Osteocyte (in vitro differentiated cells): Measurements from ENCODE around the gene QRICH2. TPM values are rescaled to one million over a fixed set of nuclear protein-coding genes. Genes with fewer than 3 reads are reported as not detected.
"Not testable (repeated sequence)": the region's sequence is repeated elsewhere in the genome, so short reads cannot be mapped to it uniquely, and the experiment has no call there.

ENCODE experiments used
- DNase-seq: peaks from one replicate; pipeline ENCODE4 v3.0.0; 2021; ENCODE audit warnings: mixed read lengths; ENCODE audit not compliant: unreplicated experiment; ENCODE audit errors: extremely low spot score
- H3K27ac Mint-ChIP-seq: one replicate; pipeline ENCODE4 v1.8.0; 2021; ENCODE audit warnings: mild to moderate bottlenecking, mixed read lengths; ENCODE audit not compliant: unreplicated experiment
- H3K27me3 Mint-ChIP-seq: one replicate; pipeline ENCODE4 v1.8.0; 2021; ENCODE audit warnings: mixed read lengths; ENCODE audit not compliant: unreplicated experiment
- H3K36me3 Mint-ChIP-seq: one replicate; pipeline ENCODE4 v1.8.0; 2021; ENCODE audit warnings: mixed read lengths; ENCODE audit not compliant: unreplicated experiment
- H3K4me1 Mint-ChIP-seq: one replicate; pipeline ENCODE4 v1.8.0; 2021; ENCODE audit warnings: mixed read lengths; ENCODE audit not compliant: unreplicated experiment
- H3K4me3 Mint-ChIP-seq: one replicate; pipeline ENCODE4 v1.8.0; 2021; ENCODE audit warnings: mild to moderate bottlenecking, moderate library complexity, mixed read lengths; ENCODE audit not compliant: unreplicated experiment
- H3K9me3 Mint-ChIP-seq: one replicate; pipeline ENCODE4 v1.8.0; 2021; ENCODE audit warnings: mixed read lengths; ENCODE audit not compliant: unreplicated experiment
- CTCF ChIP-seq: fragments of 200-600 bp; sonication (generic); IDR thresholded peaks from 2 replicates; pipeline ENCODE4 v1.5.0; 2021; ENCODE audit warnings: antibody characterized with exemption, mild to moderate bottlenecking, moderate library complexity
- total RNA-seq: library from RNA; stranded (reverse); gene quantifications from 2 replicates; pipeline ENCODE4 v1.2.1, GENCODE V29; 2021

The QRICH2 gene
- total RNA-seq, 1 donor from 2014 or later = 6.3 TPM

GRCh38 chr17:76270770-76271668 lies 37.1 kb downstream of the QRICH2 start:
- Mint-ChIP-seq H3K4me3 (no peak overlapping the region), H3K36me3 (no peaks in the 10 kb centered on the region), H3K27ac (no peak overlapping the region), H3K4me1 (peaks cover 25% of the 10 kb centered on the region), H3K9me3 (no peaks in the 10 kb centered on the region), H3K27me3 (no peaks in the 10 kb centered on the region)
- DNase-seq = no peak
- TF ChIP-seq CTCF = no peak

DNA sequence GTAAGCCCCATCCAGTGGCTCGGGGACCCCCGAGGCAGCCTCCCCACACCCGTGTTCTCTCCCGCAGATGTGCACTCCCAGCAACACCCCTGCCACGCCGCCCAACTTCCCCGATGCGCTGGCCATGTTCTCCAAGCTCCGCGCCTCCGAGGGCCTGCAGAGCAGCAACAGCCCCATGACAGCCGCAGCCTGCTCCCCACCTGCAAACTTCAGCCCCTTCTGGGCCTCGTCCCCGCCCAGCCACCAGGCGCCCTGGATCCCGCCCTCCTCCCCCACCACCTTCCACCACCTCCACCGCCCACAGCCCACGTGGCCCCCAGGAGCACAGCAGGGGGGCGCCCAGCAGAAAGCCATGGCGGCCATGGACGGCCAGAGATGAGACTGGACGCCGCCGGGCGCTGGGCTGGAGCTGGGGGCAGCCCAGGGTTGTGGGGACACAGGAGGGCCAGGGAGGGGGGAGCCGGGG lies 37.9 kb downstream of the QRICH2 start:
- no peak overlapping the region for H3K27ac Mint-ChIP-seq
- TF ChIP-seq CTCF = no peak

GRCh38 chr17:76268991-76269981 lies 38.8 kb downstream of the QRICH2 start:
- H3K27me3 Mint-ChIP-seq = no peaks in the 10 kb centered on the region
- no peak overlapping the region for H3K4me3 Mint-ChIP-seq
- H3K36me3 Mint-ChIP-seq = no peaks in the 10 kb centered on the region
- peak overlapping the region; percentile 70 for H3K27ac Mint-ChIP-seq
- no peaks in the 10 kb centered on the region for H3K9me3 Mint-ChIP-seq
- TF ChIP-seq CTCF = no peak
- peaks cover 29% of the 10 kb centered on the region for H3K4me1 Mint-ChIP-seq
- no peak for DNase-seq

More for the DNA sequence above, 37.9 kb downstream of the QRICH2 start:
- Mint-ChIP-seq H3K4me3 (no peak overlapping the region), H3K27me3 (no peaks in the 10 kb centered on the region), H3K4me1 (peaks cover 25% of the 10 kb centered on the region), H3K9me3 (no peaks in the 10 kb centered on the region), H3K36me3 (no peaks in the 10 kb centered on the region)
- no peak for DNase-seq

DNA sequence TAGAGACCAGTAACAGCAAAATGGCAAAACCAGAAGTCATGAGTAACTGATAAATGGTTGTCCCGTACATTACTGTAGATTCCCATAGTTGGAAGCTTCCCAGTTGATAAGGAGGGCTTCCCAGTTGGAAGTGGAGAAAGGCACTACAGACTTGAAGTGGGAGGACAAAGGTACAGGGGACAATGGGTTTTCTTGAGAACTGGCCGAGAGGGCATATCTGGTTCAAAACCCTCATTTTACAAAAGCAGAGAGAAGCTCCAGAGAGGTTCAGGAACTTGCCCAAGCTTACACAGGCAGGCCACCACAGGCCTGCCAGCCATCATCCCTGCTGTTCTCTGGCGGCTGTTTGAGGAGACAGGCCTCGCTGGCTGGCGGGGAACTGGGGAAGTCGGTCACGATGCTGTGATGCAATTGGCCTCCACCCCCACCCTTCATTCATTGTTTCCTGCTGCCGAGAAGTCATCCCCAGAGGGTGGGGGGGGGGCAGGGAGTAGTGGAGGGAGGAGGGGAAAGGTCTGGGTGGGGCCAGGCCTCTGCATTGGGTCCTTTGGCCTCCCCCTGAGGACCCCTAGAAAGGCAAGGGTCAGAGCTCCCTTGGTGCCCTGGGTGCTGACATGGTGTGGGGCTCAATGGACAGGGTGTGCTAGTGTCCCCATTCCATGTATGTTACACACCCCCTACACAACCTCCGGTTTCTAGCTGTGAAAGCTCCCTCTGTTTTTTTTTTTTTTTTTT lies 39.9 kb downstream of the QRICH2 start:
- Mint-ChIP-seq H3K36me3 (no peaks in the 10 kb centered on the region), H3K4me1 (peaks cover 34% of the 10 kb centered on the region), H3K27me3 (no peaks in the 10 kb centered on the region), H3K9me3 (no peaks in the 10 kb centered on the region), H3K27ac (peak overlapping the region; percentile 18), H3K4me3 (peak overlapping the region; percentile 18)
- DNase-seq = no peak
- TF ChIP-seq CTCF = no peak

DNA sequence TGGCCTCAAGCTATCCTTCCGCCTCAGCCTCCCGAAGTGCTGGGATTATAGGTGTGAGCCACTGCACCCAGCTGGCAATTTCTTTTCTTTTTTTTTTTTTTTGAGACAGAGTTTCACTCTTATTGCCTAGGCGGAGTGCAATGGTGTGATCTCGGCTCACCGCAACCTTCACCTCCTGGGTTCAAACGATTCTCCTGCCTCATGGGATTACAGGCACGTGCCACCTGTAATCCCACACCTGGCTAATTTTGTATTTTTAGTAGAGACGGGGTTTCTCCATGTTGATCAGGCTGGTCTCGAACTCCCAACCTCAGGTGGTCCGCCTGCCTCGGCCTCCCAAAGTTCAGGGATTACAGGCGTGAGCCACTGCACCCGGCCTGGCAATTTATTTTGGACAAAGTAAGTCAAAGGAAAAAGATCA lies 40.5 kb downstream of the QRICH2 start:
- Mint-ChIP-seq H3K27ac (peak overlapping the region; percentile 18), H3K4me3 (peak overlapping the region; percentile 18), H3K4me1 (peaks cover 34% of the 10 kb centered on the region)
- not testable (repeated sequence) for H3K9me3 Mint-ChIP-seq, H3K27me3 Mint-ChIP-seq, DNase-seq, H3K36me3 Mint-ChIP-seq
